Stimulated activated CD4-positive, alpha-beta T cell treated with anti-CD3 and anti-CD28 coated beads, Interleukin-4, amount 100 ng/mL, for 24 hours (primary cell): Measurements from ENCODE around the gene KRTAP2-4.
"Not testable (repeated sequence)": the region's sequence is repeated elsewhere in the genome, so short reads cannot be mapped to it uniquely, and the experiment has no call there.

Experiments
- DNase-seq: peaks from one replicate; pipeline ENCODE4 v3.0.0-alpha.2; 2020

KRTAP2-4 gene, protein sequence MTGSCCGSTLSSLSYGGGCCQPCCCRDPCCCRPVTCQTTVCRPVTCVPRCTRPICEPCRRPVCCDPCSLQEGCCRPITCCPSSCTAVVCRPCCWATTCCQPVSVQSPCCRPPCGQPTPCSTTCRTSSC

DNA sequence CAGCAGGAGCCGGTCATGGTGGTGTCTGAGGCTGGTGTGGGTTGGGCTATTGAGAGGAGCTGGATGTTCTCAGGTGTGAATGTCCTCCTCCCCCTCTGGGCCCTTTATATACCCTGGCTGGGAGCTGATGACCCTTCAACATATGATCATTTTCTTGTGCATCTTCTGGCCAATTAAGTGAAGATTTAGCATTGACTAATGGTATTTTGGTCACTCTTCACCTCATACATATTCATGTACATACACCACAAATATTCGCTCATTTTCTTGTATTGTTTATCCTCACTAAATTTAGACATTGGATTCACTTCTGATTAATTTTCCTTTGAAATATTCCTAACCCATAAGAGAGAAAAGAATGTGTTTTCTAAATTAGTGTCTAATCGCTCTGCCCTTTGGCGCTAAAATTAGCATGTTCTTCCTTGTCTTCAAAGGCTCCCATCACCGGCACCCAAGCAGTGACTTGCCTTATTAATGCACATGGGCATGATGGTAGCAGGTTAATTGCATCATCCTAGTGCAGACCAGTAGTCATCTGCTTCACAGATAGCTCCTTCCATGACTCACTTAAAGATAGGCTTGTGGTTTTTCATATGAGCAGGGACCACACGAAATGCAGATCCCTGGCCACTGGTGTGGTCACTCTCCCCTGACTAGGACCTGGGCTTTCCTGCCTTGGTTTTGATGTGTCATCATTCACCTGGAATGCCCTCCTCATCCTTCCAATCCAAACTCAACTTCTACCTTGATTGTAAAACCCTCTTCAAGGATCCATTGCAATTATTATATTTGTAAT lies at the start of gene KRTAP2-4:
Gene KRTAP2-4, minus strand, starts transcription at position 51 of the 796 bp plus-strand sequence. Its CDS starts 34 bp downstream, at position 17.
- DNase-seq, result no peak

DNA sequence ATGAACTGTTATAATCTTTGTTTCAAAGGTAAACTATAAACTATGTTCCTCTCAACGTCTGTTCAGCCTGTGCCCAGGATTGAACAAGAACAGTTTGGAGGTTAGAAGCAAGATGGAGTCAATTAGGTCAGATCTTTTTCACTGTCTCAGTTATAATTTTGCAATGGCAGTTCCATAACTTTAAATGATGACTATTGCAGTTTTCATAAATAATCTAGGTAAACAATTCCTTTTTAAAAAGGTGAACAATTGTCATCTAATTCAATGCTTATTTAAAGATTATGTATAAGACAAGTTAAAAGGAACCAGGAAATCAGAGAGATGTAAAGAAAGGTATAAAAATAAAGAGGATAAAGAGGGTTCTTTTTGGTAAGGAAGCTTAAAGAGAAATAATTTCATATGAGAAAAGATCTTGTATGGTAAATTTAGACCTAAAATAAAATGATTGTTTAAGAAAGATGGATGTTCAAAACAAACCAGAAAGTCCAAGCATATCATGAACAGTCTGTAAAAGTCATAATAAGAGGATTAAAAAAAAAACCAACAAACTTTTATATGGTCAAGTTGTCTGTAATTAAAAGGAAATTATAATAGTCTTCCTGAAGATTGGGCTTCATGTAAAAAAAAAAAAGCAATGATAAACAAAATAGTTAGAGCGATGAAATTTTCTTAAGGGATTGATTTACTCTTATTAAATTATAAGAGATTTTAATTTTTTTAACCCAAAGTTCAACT lies 45.6 kb upstream of the KRTAP2-4 start:
- no peak for DNase-seq

DNA sequence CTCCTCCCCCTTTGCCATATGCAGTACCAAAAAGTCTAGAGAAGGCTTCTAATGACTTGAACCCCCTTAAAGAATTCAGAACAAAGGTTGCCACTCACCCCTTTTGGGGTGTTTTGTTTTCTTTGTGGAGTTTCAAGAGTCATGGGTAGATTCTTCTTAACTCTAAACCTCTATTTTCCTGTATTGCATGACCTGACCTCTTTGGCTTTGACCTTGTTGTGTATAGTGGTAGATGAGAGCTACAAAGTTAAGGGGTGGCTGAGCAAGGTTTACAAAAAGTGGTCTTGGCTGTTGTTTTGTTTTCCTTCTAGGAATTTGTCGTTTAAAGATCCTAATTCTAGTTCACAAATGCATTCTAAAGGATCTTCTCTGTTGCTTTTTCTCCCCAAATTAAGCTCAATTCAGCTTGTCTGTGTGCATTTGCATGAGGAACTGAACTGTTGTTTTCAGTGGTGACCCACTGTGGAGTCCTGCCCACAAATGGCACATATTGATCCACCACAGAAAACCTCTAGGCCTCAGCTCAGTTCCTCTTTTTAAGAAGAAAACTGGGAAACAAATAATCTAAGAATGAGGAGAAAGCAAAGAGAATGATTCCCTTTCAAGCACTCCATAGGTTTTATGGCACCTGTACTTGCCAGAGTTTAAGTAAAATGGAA lies 43.2 kb upstream of the KRTAP2-4 start:
- DNase-seq, result not testable (repeated sequence)

DNA sequence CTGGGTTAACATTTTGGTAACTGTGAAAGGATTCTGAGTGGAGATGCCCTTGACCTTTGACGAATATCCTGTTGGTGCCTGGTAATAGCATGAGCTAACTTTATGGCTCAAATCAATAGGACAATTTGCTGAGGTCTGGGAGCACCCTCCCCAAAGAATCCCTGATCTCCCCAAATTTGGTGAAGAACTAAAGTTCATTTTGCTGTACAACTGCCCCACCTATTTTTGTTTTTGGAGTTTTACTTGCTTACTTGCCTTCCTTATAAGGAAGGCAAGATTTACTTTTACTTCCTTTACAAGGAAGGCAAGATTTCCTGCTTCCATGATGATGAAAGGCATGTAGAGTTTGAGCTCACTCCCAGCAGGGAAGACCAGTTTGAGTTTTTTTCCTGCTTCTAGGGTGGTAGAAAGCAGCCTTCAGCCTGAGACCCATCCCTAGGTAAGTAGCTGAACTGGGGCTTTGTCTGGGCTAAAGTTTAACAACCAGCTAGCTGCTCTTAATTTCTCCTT lies 42.3 kb upstream of the KRTAP2-4 start:
- no peak for DNase-seq

DNA sequence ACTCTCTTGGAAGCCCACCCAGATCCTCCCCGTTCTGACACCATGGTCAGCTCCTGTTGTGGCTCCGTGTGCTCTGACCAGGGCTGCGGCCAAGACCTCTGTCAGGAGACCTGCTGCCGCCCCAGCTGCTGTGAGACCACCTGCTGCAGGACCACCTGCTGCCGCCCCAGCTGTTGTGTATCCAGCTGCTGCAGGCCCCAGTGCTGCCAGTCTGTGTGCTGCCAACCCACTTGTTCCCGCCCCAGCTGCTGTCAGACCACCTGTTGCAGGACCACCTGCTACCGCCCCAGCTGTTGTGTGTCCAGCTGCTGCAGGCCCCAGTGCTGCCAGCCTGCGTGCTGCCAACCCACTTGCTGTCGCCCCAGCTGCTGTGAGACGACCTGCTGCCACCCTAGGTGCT lies 39.7 kb upstream of the KRTAP2-4 start, which contains the start of gene KRTAP4-9:
Gene KRTAP4-9, plus strand, starts transcription at position 43 of the 400 bp plus-strand sequence. Its CDS starts 0 bp downstream, at position 43.
- not testable (repeated sequence) for DNase-seq

DNA sequence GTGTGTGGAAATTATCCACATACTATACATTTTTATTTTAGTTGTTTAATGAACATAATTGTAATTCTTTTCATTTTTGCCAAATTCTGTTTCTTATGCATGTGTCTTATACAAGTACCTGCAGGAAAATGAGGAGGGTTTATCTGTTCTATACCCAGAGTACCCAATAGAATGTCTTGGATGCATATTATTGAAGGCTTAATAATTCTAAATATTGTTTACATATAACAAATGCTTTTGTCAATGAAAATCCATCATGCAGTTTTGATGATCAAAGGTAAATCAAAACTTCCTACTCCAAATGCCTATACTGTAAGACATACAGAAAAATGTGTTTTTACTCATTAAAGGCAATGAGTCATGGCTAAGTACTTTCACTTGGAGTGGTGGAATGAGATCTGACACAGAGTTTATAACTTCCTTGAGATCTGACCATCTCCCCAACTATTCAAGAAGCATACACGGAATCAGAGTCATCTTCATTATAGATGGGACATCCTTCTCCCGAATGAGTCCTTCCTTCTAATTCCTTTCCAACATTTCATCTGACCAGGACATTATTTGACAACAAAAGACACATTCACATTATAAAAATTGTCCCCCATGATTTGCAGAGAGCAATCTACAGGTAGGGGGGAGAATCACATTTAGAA lies 38.8 kb upstream of the KRTAP2-4 start:
- DNase-seq, result not testable (repeated sequence)

DNA sequence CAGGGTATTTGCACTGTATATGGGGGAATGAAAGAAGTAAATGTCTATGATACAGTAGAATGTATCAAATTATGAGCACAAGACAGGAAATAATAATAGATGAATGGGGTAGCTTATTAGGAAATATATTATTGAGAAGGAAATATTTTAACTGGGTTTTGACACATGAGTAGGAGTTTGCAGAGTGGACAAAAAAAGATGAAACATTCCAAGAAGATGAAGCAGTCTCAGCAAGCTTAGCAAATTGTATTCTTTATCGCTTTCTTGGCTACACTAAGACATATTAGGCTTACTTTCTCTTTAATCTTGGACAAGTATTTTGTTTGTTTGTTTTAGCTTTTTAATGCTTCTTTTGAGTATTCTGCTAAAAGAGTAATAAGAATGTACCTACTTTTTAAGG lies 38.2 kb upstream of the KRTAP2-4 start:
- DNase-seq, result no peak

DNA sequence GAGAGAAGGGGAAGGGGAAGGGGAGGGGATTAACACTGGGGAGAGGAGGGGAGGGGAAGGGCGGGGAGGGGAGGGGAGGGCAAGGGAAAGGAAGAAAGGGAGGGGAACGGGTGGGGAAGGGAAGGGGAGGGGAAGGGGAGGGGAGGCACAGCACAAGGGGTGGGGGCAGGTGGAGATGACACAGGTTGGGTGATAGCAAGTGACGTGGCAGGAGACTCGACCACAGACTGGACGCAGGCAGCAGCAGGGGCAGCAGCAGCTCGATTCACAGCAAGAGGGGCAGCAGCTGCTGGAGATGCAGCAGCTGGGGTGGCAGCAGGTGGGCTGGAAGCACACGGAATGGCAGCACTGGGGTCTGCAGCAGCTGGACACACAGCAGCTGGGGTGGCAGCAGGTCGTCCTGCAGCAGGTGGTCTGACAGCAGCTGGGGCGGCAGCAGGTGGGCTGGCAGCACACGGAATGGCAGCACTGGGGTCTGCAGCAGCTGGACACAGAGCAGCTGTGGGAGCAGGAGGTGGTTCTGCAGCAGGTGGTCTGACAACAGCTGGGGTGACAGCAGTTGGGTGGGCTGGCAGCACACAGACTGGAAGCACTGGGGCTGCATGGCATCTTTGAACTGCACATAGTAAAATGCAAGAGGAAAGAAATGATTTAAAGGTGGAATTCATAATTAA lies 36.0 kb upstream of the KRTAP2-4 start, which contains the start of gene KRTAP4-16:
Gene KRTAP4-16, minus strand, starts transcription at position 624 of the 674 bp plus-strand sequence. Its CDS starts 0 bp downstream, at position 624.
- no peak for DNase-seq

DNA sequence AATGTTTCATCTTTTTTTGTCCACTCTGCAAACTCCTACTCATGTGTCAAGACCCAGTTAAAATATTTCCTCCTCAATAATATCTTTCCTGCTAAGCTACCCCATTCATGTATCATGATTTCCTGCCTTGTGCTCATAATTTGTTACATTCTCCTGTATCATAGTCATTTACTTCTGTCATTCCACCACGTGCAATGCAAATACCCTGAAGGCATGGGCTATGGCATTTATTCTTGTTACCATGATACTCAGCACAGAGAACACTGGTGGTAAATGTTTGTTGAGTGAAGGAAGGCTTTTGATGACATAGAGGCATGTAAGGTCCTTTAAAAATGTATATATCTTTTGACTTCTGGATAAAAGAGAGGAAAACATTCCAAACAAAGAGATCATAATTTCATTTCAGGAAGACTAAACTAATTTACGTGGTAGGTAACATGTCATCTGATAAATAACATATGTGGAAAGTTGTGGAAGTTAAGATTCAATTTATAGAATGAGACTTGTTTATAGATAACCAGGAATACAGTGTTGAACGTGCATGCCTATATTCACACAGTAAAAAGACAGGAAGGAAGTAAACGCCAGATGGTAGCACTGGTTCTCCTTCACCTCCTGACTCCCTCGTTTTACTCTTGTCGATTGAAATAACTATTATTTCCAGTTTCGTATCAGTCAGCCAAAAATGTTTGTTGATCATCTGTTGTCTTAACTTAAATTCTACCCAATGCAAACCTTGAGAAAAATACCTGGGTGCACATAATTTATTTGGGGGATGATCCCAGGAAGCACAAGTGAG lies 34.2 kb upstream of the KRTAP2-4 start:
- not testable (repeated sequence) for DNase-seq

DNA sequence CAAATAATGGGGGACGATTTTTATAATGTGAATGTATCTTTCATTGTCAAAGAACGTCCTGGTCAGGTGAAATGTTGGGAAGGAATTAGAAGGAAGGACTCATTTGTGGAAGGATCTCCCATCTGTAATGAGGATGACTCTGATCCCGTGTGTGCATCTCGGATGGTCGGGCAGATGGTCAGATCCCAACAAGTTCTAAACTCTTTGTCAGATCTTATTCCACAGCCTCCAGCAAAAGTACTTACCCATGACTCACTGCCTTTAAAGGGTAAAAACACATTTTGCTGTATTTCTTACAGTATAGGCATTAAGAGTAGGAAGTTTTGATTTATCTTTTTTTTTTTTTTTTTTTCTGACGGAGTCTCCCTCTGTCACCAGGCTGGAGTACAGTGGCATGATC lies 32.8 kb upstream of the KRTAP2-4 start:
- no peak for DNase-seq

DNA sequence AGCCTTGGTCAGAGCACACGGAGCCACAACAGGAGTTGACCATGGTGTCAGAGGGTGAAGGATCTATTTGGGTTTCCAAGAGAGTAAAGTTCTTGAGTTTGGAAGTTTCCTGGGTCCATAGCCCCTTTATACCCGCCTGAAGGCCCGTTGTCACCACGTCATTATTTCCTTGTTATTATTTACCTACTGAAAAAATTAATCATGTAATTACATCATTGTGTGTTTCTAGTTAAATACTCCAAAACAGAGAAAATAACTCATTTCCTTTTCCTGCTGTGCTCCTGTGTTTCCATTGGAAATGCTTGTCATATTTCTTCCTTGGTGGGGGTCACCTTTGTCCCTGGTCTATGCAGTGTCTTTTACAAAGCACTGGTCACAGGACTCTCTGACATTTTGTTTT lies 32.4 kb upstream of the KRTAP2-4 start, which contains the start of gene KRTAP4-8:
Gene KRTAP4-8, minus strand, starts transcription at position 101 of the 400 bp plus-strand sequence. Its CDS starts 58 bp downstream, at position 43.
- no peak for DNase-seq

DNA sequence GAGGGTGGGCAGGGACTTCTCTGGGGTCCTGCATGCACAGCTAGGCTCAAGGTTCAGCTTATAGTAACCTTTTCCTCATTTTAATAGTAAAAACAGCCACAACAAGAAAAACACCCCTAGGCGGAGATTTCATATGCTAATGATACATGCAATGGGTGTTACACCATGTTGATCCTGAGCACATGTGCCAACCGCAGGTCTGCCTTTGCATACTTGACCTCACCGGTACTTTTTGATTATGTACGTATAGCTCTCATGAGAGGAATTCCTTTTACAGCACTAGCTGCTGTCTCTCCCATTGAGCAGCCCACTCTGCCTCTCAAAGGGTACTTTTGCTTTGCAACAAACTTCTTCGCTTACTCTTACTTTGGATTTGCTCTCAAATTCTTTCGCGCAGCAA lies 30.4 kb upstream of the KRTAP2-4 start:
- DNase-seq, result no peak

DNA sequence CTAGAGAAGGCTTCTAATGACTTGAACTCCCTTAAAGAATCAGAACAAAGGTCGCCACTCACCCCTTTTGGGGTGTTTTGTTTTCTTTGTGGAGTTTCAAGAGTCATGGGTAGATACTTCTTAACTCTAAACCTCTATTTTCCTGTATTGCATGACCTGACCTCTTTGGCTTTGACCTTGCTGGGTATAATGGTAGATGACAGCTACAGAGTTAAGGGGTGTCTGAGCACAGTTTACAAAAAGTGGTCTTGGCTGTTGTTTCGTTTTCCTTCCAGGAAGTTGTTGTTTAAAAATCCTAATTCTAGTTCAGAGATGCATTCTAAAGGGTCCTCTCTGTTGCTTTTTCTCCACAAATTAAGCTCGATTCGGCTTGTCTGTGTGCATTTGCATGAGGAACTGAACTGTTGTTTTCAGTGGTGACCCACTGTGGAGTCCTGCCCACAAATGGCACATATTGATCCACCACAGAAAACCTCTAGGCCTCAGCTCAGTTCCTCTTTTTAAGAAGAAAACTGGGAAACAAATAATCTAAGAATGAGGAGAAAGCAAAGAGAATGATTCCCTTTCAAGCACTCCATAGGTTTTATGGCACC lies 23.2 kb upstream of the KRTAP2-4 start:
- DNase-seq, result not testable (repeated sequence)

DNA sequence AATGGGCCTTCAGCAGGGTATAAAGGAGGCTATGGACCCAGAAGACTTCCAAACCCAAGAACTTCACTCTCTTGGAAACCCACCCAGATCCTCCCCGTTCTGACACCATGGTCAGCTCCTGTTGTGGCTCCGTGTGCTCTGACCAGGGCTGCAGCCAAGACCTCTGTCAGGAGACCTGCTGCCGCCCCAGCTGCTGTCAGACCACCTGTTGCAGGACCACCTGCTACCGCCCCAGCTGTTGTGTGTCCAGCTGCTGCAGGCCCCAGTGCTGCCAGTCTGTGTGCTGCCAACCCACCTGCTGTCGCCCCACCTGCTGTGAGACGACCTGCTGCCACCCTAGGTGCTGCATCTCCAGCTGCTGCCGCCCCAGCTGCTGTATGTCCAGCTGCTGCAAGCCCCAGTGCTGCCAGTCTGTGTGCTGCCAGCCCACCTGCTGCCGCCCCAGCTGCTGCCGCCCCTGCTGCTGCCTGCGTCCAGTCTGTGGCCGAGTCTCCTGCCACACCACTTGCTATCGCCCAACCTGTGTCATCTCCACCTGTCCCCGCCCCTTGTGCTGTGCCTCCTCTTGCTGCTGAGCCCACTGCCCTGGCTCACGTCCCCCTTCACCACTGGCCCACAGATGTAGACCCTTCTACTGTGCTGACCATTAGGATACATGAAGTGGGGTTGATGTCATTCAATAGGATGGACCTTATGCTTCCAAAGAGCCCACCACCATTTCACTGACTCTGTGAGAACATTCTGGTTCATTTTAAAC lies 18.6 kb upstream of the KRTAP2-4 start, which contains the start of gene KRTAP4-7:
Gene KRTAP4-7, plus strand, starts transcription at position 51 of the 757 bp plus-strand sequence. Its CDS starts 57 bp downstream, at position 108.
- not testable (repeated sequence) for DNase-seq

DNA sequence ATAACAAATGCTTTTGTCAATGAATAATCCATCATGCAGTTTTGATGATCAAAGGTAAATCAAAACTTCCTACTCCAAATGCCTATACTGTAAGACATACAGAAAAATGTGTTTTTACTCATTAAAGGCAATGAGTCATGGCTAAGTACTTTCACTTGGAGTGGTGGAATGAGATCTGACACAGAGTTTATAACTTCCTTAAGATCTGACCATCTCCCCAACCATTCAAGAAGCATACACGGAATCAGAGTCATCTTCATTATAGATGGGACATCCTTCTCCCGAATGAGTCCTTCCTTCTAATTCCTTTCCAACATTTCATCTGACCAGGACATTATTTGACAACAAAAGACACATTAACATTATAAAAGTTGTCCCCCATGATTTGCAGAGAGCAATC lies 17.7 kb upstream of the KRTAP2-4 start:
- not testable (repeated sequence) for DNase-seq

DNA sequence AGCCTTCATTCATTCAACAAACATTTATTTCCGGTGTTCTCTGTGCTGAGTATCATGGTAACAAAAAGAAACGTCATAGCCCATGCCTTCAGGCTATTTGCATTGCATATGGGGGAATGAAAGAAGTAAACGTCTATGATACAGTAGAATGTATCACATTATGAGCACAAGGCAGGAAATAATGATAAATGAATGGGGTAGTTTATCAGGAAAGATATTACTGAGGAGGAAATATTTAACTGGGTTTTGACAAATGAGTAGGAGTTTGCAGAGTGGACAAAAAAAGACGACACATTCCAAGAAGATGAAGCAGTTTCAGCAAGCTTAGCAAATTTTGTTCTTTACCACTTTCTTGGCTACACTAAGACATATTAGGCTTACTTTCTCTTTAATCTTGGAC lies 16.9 kb upstream of the KRTAP2-4 start:
- no peak for DNase-seq

DNA sequence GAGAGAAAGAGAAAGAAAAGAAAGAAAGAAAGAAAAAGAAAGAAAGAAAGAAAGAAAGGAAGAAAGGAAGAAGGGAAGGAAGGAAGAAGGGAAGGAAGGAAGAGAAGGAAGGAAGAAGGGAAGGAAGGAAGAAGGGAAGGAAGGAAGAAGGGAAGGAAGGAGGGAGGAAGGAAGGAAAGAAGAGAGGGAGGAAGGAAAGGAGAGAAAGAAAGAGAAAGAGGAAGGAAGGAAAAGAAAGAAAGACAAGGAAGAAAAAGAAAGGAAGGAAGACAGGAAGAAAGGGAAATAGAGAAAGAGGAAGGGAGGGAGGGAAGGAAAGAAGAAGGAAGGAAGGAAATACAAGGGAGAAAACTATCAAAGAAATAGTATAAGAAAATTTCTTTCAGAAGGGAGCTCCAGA lies 11.1 kb upstream of the KRTAP2-4 start:
- no peak for DNase-seq

DNA sequence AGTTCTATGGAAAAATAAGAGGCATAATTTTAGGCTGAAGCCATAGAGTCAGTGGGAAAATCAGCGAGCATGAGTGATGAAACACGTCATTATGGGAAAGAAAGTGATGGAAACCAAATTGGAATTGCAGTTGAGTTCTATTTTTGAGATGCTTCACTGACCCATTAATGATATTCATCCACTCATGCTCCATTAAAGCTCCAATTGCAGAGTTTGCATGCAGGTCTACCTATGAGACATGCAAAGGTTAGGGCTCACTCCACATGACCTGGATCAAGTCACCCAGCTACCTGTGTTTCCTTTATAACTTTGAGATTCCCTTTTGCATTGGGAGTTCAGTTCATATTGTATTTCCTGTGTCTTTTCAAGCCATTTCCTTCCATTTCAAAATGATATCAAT lies 8.0 kb upstream of the KRTAP2-4 start:
- DNase-seq, result no peak
